GM18505 (cell line): Measurements from ENCODE around the gene CSNK1D.
A peak's percentile ranks its signal among the peaks of the same experiment; 100 is the strongest.

Experiments used
- ATAC-seq: cut with Tn5 transposase; IDR thresholded peaks from one replicate; pipeline ENCODE4 v1.9.1; 2021; ENCODE audit not compliant: unreplicated experiment
- POLR2A ChIP-seq: IDR thresholded peaks from 4 replicates; pipeline ENCODE4 v1.6.1; 2011; ENCODE audit warnings: borderline replicate concordance; ENCODE audit not compliant: insufficient read depth, insufficient read length; ENCODE audit errors: extremely low read depth

CSNK1D gene

DNA sequence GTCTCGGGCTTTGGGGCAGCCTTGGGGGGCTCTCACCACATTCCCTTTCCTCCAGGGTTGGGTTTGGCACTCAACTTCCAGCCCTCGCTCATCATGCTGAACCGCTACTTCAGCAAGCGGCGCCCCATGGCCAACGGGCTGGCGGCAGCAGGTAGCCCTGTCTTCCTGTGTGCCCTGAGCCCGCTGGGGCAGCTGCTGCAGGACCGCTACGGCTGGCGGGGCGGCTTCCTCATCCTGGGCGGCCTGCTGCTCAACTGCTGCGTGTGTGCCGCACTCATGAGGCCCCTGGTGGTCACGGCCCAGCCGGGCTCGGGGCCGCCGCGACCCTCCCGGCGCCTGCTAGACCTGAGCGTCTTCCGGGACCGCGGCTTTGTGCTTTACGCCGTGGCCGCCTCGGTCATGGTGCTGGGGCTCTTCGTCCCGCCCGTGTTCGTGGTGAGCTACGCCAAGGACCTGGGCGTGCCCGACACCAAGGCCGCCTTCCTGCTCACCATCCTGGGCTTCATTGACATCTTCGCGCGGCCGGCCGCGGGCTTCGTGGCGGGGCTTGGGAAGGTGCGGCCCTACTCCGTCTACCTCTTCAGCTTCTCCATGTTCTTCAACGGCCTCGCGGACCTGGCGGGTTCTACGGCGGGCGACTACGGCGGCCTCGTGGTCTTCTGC, 36.3 kb downstream of the CSNK1D start:
- no peak for TF ChIP-seq POLR2A
- ATAC-seq, result no peak

DNA sequence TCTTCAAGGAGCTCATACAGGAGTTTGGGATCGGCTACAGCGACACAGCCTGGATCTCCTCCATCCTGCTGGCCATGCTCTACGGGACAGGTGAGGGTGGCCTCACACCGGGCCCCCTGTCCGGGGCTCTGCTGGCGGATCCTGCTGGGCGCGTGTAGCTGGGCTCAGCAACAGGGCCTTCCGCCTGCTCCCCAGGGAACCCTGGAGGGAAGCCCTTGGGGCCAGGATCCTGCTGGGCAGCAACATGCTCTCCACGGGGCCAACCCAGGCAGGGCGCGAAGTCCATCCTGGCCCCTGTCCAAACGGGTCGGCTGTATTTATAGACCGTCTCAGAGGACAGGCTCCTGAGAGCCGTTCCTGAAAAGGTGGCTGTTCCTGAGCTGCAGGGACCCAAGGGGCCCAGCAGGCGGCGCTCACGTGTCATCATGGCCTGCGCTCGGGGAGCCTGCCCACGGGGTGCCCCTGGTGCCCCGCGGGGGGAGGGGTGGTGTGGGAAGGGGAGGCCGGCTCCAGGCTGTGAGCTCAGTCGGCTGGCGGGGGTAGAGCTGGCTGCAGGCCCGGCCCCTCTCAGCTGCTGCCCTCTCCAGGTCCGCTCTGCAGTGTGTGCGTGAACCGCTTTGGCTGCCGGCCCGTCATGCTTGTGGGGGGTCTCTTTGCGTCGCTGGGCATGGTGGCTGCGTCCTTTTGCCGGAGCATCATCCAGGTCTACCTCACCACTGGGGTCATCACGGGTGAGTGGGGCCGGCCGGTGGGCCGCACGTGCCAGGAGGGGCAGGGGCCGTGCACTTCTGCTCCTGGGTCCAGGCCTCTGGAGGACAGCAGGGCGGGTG, 37.1 kb downstream of the CSNK1D start:
- TF ChIP-seq POLR2A, result peak; percentile 18
- no peak for ATAC-seq

DNA sequence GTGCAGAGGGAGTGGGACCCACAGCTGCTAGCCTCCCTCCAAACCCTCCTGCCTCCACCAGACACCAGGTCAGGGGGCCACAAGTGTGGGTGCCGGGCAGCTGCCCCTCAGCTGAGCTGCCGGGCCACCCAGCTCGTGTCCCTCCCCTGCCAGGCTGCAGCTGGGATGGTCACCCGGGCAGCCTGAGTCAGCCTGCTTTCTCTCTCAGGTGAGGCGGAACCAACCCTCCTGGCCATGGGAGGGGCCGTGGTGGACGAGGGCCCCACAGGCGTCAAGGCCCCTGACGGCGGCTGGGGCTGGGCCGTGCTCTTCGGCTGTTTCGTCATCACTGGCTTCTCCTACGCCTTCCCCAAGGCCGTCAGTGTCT, 37.7 kb downstream of the CSNK1D start:
- no peak for ATAC-seq
- TF ChIP-seq POLR2A, result no peak

DNA sequence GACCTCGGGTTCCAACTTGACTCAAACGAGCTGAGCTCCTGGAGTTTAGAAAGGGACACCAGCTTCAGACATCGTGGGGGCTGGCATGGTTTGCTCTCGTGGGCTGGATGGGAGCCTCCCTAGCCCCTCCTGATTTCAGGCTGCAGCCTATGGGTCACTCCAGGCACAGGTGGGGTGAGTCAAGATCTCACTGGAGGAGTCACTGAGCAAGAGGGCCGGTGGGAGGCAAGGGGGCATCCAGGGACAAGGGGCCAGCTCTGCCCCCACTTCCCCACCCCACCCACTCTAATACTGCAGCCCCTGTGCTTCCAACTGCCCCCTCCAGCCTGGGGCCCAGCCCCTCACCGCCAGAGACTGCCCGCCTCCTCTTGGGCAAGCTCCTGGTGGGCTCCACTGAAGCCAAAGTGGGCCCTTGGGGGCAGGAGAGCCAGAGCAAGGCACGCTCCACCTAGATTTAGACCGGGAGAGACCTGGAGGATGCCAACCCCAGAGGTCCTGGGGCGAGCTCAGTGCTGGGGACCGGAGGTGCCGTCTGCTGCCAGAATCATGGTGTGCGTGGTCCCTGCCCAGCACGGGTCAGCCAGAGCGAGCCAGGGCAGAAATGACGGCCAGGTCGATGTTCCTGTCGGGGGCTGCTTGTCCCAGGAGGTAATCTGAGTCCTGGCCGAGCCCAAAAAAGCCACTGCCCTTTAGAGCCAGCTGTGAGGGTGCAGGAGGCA, 38.3 kb downstream of the CSNK1D start:
- no peak for ATAC-seq
- no peak for TF ChIP-seq POLR2A

DNA sequence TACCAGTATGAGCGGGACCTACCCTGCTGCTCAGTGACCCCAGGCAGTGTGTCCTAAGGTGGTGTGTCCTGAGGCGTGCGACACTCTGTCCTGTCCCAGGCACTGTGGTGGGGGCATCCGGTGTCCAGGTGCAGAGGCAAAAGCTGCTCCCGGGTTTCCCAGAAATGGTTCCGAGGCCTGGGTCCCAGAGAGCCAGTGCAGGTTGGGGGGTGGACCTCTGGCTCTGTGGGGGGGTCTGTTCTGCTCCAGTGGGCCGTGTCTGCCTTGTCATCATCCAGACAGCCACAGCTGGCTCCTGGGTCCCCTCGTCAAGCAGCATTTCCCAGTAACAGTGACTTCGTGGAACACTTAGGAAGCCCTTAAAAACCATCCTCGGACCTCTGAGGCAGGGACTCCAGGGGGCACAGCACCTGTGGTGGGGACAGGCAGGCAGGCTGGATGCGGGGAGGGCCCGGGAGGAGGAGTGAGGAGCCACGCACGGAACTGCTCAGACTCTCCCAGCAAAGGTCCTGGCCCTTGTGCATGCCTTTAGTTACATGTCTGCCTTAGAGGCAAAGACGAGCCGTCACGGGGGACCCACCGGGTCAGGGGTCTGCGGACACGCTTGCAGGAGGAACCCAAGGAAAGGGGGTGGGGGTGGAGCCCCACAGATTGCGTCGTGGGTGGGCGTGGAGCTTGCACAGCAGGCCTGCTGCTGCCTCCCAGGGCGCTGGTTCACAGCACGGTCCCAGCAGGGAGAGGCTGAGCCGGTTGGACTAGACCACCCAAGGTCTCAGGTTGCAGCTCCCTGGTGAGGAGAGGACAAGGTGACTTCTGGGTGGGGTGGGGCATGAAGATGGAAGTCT, 39.1 kb downstream of the CSNK1D start:
- no peak for TF ChIP-seq POLR2A
- ATAC-seq, result no peak

DNA sequence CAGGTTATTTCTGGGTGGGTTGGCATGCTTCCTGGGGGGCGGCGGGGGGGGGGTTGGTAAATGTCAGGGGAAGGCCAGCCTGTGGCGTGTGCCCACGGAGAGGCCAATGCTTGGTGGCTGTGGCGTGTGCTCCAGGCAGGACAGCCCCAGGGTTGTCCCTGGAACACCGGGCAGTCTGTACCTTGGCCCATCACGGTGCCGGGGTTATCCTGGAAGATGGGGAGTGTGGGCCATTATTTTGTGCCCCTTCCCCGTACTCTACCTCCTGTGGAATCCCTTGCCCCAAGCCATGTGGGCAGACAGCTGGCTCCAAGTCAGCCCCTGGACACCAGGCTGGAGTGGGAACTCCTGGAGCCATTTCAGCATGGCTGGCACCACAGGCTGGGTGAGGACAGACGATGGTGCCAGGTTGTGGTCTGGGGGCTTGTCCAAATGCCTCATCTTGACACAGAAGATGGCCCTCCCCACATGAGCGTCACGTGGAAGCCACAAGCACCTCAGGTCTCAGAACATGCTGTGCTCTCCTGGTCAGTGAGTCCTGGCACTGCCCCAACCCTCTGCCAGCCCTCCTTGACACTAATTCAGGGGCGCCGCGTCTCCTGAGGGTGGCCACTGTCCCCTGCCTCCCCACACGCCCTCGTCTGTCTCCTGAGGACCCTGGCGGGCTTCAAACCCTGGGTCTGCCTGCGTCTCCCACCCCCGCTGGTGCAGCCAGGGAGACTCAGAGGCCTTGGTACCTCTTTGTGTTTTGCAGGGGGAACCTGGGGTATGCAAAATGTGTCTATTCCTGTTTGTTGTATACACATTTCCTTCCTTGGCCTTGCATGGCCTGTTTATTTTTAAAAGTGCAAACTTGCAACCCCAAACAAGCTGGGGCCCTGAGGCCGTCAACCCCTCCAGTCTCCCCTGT, 40.4 kb downstream of the CSNK1D start:
- no peak for ATAC-seq
- TF ChIP-seq POLR2A, result peak; percentile 38

DNA sequence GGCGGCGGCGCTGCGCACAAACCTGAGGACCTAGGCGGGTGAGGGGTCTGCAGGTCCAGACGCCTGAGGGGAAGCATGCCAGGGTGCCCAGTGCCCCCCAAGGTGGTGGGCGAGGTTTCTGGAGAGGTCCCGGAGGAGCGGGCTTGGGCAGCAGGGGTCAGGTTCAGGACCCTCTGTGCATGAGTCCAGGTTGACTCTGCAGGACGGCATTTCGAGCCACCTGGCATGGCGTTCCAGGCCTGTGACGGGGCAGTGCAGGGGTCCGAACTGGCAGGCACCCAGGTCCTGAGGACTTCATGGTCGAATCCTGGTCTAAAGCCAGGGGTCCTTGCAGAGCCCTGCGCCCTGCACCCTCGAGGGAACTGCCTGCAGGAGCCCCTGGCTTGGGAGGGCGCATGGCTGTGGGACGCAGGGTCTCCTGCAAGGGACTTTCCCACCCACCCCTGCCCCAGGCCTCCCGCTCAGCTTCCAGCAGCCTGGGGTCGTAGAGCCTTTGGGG, 41.1 kb downstream of the CSNK1D start:
- no peak for TF ChIP-seq POLR2A
- no peak for ATAC-seq

DNA sequence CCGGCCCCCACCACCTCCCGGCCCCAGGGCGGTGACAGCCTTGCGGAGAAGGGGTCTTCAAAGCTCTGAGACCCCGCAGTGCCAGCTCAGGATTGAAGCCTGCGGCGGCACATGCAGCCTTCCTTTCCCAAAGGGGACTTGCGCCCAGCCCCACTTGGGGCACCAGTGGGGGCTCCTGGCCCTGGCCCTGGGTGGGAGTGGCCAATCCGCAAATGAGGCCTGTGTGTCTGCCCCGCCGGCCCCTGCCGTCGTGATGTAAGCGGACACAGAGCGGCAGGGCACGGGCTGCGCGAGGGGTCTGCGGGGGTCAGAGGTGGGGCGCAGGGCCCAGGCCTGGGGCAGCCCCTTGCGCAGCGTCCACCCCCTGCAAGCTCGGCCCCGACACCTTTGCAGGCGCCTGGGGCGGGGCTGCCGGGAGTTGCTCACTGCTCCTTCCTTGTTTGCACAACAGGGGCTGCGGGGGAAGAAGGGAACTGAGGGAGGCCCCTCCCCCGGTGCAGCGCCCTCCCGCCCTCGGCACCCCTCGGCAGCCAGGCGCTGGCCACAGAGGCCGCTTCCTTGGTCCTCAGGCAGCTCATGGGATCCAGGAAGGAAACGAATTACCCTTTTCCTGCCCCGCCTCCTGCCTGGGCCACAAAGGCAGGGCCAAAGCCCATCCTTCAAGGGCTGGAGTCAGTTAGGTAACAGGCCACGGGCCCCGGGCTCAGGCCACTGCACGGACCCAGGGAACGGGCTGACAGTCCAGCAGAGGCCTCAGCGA, 41.8 kb downstream of the CSNK1D start:
- no peak for TF ChIP-seq POLR2A
- ATAC-seq, result no peak

DNA sequence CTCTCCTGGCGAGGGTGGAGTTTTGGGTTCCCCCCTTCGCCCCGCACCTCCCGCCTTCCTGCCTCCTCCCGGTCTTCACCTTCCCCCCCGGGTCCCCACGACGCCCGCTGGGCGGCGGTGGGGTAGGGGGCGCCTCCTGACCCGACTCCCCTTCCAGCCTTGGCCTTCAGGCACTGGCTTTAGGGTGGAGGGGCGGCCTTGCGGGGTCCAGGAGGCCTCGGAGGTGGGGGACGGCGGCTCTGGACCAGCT, 42.3 kb downstream of the CSNK1D start:
- ATAC-seq, result no peak
- no peak for TF ChIP-seq POLR2A

DNA sequence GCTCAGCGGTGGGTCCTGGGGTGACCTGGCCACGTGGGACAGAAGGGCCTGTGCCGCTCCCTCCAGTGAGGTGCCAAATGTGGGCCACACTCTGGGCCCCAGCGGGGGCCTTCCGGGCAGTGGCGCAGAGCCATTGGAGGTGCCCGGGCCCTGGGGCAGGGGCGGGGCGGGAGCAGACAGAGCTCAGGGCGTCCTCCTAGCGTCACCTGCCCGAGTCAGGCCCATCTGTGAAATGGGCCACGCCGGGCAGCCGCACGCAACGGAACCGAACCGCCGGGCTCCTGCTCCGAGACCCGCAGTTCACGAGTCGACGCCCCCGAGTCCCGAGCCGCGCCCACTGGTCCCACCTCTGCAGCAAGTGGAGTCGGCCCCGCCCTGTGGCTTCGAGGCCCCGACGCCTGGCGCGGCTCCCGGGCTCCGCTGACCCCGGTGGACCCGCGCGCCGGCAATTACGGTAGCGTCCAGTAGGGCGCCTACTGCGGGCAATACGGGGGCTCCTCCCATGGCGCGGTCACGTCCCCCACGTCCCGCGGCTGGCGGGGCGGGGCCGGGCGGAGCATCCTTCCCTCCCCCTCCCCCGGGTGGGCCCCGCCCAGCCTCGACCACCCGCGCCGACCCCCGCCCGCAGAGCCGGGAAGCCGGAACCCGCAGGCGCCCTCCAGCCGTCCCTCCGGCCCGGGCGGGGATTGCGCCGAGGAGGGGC, 42.7 kb downstream of the CSNK1D start:
- peak; percentile 32 for ATAC-seq

More for the DNA sequence above, 42.7 kb downstream of the CSNK1D start:
- TF ChIP-seq POLR2A, result no peak
